ENCODE results near the gene ZNF668.

GRCh38 chr16:31082368-31083045 lies 8.5 kb upstream of the ZNF668 start:
- TF ChIP-seq TARDBP (IDR thresholded peaks at IDR 0.05) (no peak), SP1 (IDR thresholded peaks at IDR 0.05) (no peak), CTBP1 (IDR thresholded peaks at IDR 0.05; ENCODE audit: borderline replicate concordance) (no peak), FOXM1 (IDR thresholded peaks at IDR 0.05; ENCODE audit: borderline replicate concordance) (no peak), BHLHE40 (IDR thresholded peaks at IDR 0.05; ENCODE audit: borderline replicate concordance) (no peak), NFRKB (IDR thresholded peaks at IDR 0.05) (no peak), SUZ12 (IDR thresholded peaks at IDR 0.05) (no peak), ZNF384 (IDR thresholded peaks at IDR 0.05) (no peak), HDGF (IDR thresholded peaks at IDR 0.05; ENCODE audit: borderline replicate concordance) (no peak), L3MBTL2 (conservative IDR thresholded peaks at IDR 0.05) (no peak), FOXA1 (IDR thresholded peaks at IDR 0.05) (no peak), PKNOX1 (IDR thresholded peaks at IDR 0.05) (no peak)
